HPDE6-E6E7 (cell line): ENCODE measurements around the gene LUC7L3.
"Not testable (repeated sequence)": the region's sequence is repeated elsewhere in the genome, so short reads cannot be mapped to it uniquely, and the experiment has no call there.

ENCODE experiments used
- DNase-seq: peaks from one replicate; pipeline ENCODE4 v3.0.0; 2011; ENCODE audit warnings: missing footprints; ENCODE audit errors: extremely low spot score

Gene LUC7L3, protein sequence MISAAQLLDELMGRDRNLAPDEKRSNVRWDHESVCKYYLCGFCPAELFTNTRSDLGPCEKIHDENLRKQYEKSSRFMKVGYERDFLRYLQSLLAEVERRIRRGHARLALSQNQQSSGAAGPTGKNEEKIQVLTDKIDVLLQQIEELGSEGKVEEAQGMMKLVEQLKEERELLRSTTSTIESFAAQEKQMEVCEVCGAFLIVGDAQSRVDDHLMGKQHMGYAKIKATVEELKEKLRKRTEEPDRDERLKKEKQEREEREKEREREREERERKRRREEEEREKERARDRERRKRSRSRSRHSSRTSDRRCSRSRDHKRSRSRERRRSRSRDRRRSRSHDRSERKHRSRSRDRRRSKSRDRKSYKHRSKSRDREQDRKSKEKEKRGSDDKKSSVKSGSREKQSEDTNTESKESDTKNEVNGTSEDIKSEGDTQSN

DNA sequence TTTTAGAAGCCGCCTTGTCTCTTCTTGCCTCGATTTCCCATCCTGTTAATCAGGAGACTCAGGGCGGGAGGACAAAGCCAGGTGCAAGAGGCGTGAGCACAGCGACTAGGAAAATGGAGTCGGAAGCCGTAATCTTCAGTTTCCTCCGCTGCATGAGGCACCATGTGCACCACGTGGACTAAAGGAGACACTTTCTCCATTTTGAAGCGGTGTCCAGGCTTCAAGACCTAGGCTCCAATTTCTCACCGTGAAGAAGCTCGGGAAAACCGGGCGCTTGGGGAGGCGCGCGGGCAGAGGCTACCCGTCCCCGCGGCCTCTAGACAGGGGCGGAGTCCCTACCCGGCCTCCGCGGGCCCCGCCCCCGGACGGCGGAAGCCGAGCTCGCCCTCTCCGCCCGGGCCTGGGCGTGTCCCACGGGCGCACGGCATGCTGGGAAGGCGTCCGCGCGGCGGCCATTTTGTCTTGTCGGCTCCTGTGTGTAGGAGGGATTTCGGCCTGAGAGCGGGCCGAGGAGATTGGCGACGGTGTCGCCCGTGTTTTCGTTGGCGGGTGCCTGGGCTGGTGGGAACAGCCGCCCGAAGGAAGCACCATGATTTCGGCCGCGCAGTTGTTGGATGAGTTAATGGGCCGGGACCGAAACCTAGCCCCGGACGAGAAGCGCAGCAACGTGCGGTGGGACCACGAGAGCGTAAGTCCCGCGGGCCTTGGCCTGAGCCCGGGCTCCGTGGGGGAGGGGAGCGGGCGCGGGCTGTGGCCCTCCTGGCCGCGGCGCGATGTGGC is at the start of gene LUC7L3:
Gene LUC7L3, plus strand, starts transcription at position 460 of the 780 bp plus-strand sequence. Its CDS starts 130 bp downstream, at position 590.
- DNase-seq: peak; percentile 93

DNA sequence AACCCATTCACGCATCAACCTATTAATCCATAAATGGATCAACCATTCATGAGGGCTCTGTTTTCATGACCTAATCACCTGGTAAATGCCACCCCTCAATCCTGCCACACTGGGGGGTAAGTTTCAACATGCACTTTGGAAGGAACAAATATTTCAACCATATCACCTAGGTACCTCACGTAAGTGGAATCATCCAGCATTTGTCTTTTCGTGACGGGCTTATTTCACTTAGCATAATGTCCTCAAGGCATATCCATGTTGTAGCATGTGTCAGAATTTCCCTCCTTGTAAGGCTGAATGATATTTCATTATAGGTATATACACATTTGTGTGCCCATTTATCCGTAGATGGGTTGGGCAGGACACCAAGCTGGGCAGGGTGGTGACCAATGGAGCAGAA is 47.3 kb upstream of the LUC7L3 start:
- no peak for DNase-seq

DNA sequence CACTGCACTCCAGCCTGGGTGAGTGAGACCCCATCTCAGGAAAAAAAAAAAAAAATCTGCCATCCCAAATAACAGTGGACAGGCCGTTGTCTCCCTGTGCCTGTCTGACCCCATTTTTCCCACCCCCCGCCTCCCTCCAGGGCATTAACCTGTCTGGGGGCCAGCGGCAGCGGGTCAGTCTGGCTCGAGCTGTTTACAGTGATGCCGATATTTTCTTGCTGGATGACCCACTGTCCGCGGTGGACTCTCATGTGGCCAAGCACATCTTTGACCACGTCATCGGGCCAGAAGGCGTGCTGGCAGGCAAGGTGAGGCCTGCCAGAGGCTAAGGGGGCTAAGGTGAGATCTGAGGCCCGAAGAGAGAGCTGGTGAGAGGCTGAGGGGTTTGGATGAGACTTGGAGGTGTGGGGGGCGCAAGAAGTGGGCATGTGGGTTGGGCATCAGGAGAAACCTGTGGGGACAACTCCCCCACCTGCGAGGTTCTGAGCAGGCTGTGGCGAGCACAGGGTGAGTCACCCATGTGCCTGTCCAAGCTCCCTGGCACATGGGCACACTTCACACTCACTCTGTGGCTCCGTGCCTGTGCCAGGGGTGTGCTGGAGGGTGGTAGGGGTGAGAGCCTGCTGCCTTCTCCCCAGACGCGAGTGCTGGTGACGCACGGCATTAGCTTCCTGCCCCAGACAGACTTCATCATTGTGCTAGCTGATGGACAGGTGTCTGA is 46.4 kb upstream of the LUC7L3 start:
- DNase-seq: no peak

DNA sequence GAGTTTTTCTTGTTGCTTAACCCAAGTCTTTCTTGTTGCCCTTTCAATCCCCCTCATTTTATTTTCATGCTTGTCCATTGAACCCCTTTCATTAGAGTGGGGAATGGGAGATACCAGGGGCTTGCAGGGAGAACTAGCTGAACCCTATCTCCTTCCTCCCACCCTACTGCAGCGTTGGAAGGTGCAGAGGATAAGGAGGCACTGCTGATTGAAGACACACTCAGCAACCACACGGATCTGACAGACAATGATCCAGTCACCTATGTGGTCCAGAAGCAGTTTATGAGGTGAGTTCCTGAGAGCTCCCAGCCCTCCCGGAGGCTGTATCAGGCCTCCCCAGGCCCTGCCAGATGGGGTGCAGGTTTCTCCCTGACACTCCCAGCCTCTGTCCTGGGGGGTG is 44.2 kb upstream of the LUC7L3 start:
- no peak for DNase-seq

DNA sequence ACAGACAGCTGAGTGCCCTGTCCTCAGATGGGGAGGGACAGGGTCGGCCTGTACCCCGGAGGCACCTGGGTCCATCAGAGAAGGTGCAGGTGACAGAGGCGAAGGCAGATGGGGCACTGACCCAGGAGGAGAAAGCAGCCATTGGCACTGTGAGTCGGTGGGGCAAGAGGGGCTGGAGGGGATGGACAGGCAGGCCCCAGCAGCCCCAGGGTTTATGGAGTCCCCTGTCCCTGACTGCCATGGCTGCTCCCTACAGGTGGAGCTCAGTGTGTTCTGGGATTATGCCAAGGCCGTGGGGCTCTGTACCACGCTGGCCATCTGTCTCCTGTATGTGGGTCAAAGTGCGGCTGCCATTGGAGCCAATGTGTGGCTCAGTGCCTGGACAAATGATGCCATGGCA is 43.8 kb upstream of the LUC7L3 start:
- DNase-seq: no peak

DNA sequence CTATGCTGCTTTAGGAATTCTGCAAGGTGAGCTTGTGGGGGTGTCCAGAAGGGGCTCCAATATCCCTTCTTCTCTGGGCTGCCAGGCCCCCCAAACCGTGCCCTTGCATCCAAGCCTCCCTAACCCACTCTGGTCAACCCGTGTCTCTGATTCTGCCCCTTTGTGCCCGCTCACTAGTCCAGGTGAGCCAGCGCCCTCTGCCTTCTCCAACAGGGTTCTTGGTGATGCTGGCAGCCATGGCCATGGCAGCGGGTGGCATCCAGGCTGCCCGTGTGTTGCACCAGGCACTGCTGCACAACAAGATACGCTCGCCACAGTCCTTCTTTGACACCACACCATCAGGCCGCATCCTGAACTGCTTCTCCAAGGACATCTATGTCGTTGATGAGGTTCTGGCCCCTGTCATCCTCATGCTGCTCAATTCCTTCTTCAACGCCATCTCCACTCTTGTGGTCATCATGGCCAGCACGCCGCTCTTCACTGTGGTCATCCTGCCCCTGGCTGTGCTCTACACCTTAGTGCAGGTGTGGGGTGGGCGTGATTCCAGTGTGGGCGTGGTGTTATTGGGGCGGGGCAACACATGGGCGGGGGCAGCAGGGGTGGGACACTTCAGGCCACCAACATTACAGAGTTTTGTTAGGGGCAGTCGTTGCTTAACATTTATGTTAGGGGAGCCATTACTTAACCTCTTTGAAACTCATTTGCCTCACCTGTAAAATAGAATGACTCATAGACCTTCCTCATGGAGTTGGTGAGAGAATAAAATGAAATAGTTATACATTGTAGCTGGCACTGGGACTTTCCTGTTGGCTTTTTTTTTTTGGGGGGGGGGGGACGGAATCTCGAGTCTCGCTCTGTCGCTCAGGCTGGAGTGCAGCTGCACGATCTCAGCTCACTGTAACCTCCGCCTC is 43.1 kb upstream of the LUC7L3 start:
- DNase-seq: no peak

DNA sequence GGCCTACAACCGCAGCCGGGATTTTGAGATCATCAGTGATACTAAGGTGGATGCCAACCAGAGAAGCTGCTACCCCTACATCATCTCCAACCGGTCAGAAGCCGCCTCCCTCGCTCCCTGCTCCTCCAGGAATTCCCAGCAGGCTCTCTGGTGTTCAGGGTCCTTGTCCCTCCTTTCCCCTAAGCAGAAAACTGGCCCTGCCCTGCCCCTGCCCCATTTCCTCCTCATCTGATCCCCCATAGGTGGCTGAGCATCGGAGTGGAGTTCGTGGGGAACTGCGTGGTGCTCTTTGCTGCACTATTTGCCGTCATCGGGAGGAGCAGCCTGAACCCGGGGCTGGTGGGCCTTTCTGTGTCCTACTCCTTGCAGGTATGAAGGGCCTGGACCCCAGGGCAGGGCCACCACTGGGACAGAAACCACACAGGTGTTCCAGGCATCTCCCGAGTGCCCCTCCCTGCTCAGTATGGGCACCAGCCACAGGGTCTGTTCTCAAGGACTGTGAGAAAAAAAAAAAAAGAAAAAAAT is 41.5 kb upstream of the LUC7L3 start:
- DNase-seq: no peak

DNA sequence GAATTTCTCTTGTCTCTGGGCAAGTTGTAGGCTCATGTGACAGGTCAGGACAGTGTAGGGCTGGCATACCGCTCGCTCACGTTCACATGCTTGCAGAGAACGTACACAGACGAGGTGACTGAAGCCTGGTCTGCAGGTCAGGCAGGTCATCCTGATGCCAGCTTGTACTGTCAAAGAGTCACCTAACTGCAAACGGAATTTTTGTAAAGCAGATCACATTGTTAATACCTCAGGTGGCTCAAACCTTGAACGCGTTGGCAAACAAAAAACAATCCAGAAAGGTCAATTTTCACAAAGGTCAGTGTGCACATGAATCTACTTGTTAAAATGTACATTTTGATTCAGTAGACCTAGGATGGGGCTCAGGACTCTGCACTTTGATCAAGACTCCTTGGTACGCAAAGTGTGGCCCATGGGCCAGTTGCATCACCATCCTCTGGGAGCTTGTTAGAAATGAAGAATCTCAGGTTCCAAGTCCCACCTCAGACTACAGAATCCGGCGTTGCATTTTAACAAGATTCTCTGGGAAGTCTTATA is 40.3 kb upstream of the LUC7L3 start:
- DNase-seq: no peak

DNA sequence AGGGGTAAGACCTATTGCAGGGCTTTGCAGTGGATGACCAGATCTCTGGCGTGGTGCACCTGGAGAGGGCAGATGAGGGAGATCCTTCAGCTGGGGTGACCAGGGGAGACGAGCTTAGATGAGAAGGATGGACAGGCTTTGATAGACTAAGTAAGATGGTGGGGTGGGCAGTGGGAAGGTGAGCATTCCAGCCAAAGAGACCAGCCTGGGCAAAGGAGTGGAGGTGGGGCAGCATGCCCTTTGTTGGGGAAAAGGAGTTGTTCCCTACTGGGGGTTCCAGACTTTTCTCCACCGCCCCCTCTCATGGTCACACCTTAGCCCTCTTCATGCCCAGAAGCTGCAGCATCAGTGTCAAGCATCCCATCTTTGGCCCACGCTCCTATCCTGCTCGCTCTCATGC is 39.3 kb upstream of the LUC7L3 start:
- no peak for DNase-seq

DNA sequence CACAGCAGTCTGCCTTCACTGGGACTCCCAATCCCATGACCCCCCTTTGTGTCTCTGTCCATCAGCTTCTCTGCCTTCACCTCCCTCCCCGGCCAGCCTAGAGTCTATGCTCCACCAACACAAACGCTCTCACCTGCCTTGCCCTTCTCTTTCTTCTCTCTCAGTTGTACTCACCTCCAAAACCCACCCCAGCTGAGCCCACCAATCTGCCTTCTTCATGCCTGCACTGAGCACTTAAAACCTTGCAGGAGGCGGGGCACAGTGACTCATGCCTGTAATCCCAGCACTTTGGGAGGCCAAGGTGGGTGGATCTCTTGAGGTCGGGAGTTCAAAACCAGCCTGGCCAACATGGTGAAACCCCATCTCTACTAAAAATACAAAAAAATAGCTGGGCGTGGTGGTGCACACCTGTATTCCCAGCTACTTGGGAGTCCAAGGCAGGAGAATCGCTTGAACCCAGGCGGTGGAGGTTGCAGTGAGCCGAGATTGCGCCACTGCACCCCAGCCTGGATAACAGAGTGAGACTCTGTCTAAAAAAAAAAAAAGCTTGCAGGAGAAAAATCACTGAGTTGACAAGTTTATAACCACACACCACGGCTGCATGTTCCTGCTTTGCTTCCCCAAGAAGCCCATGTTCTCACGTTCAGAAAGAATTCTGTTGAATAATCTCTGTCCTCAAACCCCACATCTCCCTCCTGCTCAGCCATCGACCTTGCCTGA is 38.7 kb upstream of the LUC7L3 start:
- not testable (repeated sequence) for DNase-seq

DNA sequence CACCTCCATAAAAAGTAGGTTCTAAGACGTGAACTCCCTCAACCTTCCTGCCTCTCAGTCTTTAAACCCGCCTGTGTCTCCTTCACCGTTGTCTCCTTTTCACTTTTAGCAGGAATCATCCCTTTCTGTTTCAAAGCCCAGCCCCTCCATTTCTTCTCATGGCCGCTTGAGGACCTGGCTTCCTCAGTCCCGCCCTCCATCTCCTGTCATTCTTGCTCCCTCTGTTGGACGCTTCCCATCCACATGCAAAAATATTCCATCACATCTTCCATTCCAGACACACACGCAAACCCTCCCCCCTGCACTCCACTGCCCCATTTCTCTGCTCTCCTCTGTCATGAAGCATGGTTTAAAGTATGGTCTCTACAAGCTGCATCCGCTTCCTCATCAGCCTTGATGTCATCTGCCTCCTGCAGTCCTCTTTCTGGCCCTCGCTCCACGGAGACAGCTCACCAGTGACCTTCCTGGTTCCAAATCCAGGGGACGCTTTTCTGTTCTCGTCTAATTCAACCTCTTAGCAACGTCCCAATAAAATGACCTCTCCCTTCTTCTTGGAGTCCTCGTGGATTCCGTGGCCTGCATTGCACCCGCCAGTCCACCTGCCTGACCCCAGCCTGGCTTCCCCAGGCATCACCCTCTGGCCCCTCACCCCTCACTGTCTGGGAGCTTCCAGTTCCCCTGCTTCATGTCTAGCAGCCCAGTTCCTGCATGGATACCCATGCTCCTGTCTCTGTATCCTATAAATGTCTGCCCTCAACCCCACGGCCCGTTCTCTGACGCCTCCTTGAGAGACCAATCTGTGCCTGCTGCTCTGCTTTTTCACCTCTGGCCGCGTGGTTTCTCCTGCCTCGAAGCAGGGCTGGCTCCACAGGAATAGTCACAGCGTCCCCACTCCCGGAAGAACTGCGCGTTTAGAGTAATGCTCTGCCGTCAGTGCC is 37.9 kb upstream of the LUC7L3 start:
- DNase-seq: peak; percentile 79

DNA sequence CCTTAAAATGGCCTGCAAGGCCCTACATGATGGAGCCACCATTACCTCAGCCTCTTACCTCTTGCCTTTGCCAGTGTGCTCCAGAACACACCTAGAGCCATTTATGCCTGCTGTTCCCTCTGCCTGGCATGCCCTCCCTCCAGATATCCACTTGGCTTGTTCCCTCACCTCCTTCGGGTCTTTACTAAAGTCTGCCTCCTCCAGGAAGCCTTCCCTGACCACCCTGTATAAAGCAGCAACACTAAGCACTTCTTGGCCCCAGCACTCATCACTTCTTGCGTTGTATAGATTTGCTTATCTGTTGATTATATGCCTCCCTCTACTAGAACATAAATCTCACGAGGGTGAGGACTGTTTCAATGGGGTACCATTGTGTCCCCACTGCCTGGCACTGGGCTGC is 37.0 kb upstream of the LUC7L3 start:
- DNase-seq: no peak

DNA sequence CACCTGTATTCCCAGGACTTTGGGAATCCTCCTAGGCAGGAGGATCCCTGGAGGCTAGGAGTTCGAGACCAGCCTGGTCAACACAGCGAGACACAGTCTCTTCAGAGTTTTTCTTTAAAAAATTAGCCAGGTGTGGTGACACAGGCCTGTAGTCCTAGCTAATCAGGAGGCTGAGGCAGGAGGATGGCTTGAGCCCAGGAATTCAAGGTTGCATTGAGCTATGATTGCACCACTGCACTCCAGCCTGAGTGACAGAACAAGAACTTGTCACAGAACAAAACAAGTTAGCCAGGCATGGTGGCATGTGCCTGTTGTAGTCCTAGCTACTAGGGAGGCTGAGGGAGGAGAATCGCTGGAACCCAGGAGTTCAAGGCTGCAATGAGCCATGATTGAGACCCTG is 36.5 kb upstream of the LUC7L3 start:
- no peak for DNase-seq

DNA sequence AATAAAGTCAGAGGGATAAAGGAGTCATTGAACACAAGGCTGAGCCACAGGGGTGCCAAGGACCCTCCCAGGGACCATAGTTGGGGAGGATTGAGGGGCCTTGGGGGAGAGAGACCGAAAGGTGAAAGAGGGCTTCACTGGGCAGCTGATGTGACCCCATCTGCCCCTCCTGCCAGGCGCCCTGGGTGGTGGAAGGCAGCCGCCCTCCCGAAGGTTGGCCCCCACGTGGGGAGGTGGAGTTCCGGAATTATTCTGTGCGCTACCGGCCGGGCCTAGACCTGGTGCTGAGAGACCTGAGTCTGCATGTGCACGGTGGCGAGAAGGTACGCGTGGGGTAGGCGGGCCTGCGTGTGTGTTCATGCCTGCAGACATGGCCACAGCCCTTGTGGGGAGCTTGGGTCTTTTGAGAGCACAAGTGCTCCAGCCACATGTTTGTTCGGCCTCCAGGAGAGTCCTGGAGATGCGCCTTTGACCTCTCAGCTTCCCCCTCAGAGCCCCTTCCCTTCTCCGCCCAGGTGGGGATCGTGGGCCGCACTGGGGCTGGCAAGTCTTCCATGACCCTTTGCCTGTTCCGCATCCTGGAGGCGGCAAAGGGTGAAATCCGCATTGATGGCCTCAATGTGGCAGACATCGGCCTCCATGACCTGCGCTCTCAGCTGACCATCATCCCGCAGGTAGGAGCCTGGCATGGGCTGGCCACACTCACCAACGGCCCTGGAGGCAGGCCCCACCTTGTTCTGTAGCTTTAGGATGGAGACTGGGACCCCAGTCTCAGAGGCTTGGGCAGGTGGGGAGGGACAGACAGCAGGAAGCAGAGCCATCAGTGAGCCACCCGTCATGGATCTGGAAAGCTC is 35.7 kb upstream of the LUC7L3 start:
- no peak for DNase-seq

DNA sequence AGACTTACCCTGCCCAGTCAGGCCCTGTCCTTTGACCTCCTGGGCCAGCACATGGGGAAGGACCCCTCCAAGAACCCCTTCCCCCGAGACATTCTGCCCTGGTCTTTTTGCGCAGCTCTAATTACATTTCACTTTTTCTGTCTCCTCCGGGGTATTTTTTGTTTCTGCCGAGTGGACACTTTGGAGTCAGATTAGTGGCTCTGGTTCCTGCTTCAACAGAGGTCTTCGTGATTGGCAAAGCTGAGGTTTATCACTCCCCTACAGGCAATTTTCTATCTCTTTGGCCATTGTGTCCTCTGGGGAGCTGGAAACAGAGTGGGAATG is 35.2 kb upstream of the LUC7L3 start:
- DNase-seq: no peak

DNA sequence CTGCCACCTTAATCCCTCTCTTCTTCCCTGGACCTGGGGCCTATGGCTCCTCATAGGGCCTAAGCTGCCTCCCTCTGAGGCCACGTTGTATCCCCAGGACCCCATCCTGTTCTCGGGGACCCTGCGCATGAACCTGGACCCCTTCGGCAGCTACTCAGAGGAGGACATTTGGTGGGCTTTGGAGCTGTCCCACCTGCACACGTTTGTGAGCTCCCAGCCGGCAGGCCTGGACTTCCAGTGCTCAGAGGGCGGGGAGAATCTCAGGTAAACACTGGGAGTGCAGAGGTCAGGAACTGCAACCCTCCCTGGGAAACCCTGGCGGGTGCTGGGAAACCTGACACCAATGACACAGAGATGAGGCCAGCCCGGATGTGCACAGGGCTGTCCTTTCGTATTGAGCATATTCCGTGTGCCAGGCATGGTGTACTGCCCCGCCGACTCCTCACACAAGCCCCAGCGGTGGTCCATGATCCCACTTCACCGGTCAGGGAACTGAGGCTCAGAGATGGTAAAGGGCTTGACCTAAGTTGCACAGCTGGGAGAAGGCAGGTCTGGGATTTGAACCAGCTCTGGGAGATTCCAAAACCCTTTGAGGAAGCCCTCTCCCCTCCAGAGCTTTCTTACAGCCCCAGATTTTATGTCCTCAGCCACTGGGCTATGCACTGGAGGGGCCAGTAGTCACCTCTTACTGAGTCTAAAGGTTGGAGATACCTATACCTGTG is 34.6 kb upstream of the LUC7L3 start:
- peak; percentile 54 for DNase-seq

DNA sequence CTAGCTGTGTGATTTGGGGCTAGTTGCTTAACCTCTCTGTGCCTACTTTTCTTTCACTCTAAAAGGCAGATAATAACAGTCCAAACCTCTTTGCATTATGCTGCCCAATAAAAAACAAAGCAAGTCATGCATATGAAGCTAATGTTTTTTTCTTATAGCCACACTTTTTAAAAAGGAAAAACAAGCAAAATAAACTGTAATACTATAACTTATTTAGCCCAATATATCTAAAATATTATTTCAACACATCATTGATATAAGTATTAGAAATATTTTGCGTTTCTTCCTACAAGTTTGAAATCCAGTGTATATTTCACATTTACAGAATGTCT is 34.1 kb upstream of the LUC7L3 start:
- no peak for DNase-seq
